HCT116 (cell line): ENCODE results near the gene ADARB2. TPM values are rescaled to one million over a fixed set of nuclear protein-coding genes. Genes with fewer than 3 reads are reported as not detected.

Source experiments
- ATAC-seq: fragments of 200-7000 bp; cut with Tn5 transposase; 2 replicates; pipeline ENCODE4 v1.9.1; 2020; ENCODE audit warnings: mild to moderate bottlenecking, moderate library complexity
- BruUV-seq: library from RNA; stranded (reverse); fragments of 400-500 nt; replicated peaks from 2 replicates; lab custom pipeline; 2021; lab: Mats Ljungman, UMichigan
- CTCF ChIA-PET: fragments of 300-600 bp; sonication (Branson Sonifier 250); formaldehyde crosslinking; loops from one replicate; lab custom pipeline; 2021; ENCODE audit warnings: antibody characterized with exemption; lab: Charles Lee
- POLR2A ChIA-PET: fragments of 300-600, 350-600 bp; sonication (Branson Sonifier 250); formaldehyde crosslinking; loops from one replicate; lab custom pipeline; 2021; ENCODE audit warnings: antibody characterized with exemption; lab: Charles Lee
- RAD21 ChIA-PET, 2 experiments: fragments of 300-600 bp; sonication (Branson Sonifier 250); formaldehyde crosslinking; loops; one replicate each; lab custom pipeline; 2023; ENCODE audit warnings: low total read pairs in 2 of 2; ENCODE audit not compliant: uncharacterized antibody in 2 of 2, unreplicated experiment in 2 of 2, low non-redundant PET in 1 of 2; lab: Charles Lee
- DNase-seq: peaks from one replicate; pipeline ENCODE4 v3.0.0-alpha.2; 2010; ENCODE audit warnings: low read depth, low spot score
- H2AFZ ChIP-seq: fragments of 200-600 bp; shearing (Covaris generic), sonication (generic); 2 replicates; pipeline ENCODE4 v1.6.1; 2017; ENCODE audit warnings: low read depth, mixed run types, mixed read lengths, antibody characterized with exemption, low read length; ENCODE audit not compliant: poor library complexity, severe bottlenecking
- H3K27ac ChIP-seq: 2 replicates; pipeline ENCODE4 v1.5.1; 2012; ENCODE audit warnings: low read depth, low read length
- H3K27me3 ChIP-seq: fragments of 200-600 bp; sonication (generic); 2 replicates; pipeline ENCODE4 v1.6.1; 2016; ENCODE audit warnings: mixed run types, low read length, mixed read lengths; ENCODE audit not compliant: insufficient read depth
- H3K36me3 ChIP-seq, 2 experiments: fragments of 200-500 bp in 1 of 2; fragments of 200-600 bp in 1 of 2; sonication (Bioruptor generic) in 1 of 2; sonication (generic) in 1 of 2; 2 replicates each; pipeline versions ENCODE4 v1.5.1 to v1.6.1; 2014 to 2016; ENCODE audit warnings: low read length in 2 of 2, inconsistent platforms in 1 of 2, mixed read lengths in 1 of 2, mixed run types in 1 of 2; ENCODE audit not compliant: insufficient read depth in 2 of 2, control insufficient read depth in 1 of 2
- H3K4me1 ChIP-seq, 2 experiments: fragments of 200-600 bp in 1 of 2; sonication (generic) in 1 of 2; 2 replicates each; pipeline versions ENCODE4 v1.5.1 to v1.6.1; 2012 to 2017; ENCODE audit warnings: low read length in 2 of 2, inconsistent platforms in 1 of 2, mild to moderate bottlenecking in 1 of 2, mixed read lengths in 1 of 2, mixed run types in 1 of 2, moderate library complexity in 1 of 2; ENCODE audit not compliant: insufficient read depth in 2 of 2, control insufficient read depth in 1 of 2
- H3K4me2 ChIP-seq: fragments of 200-600 bp; sonication (generic); 2 replicates; pipeline ENCODE4 v1.6.1; 2017; ENCODE audit warnings: mixed run types, low read length, mixed read lengths
- H3K4me3 ChIP-seq, 2 experiments: fragments of 200-600 bp in 1 of 2; sonication (generic) in 1 of 2; replicated peaks in 1 of 2; 2 replicates each; pipeline ENCODE4 v1.5.1; 2011 to 2016; ENCODE audit warnings: low read length in 2 of 2, control low read depth in 1 of 2, low read depth in 1 of 2, mild to moderate bottlenecking in 1 of 2, mixed read lengths in 1 of 2, mixed run types in 1 of 2
- H3K79me2 ChIP-seq: fragments of 200-600 bp; sonication (generic); 2 replicates; pipeline ENCODE4 v1.6.1; 2017; ENCODE audit warnings: mild to moderate bottlenecking, mixed run types, low read length, moderate library complexity, mixed read lengths; ENCODE audit not compliant: insufficient read depth
- H3K9ac ChIP-seq: fragments of 200-600 bp; sonication (generic); 2 replicates; pipeline ENCODE4 v1.6.1; 2016; ENCODE audit warnings: low read length, mixed read lengths
- H3K9me2 ChIP-seq: fragments of 200-600 bp; sonication (generic), shearing (Covaris generic); 2 replicates; pipeline ENCODE4 v1.6.1; 2017; ENCODE audit warnings: mixed run types, mild to moderate bottlenecking, moderate library complexity; ENCODE audit not compliant: insufficient read depth
- H3K9me3 ChIP-seq, 2 experiments: fragments of 200-500 bp in 1 of 2; fragments of 200-600 bp in 1 of 2; sonication (Bioruptor generic) in 1 of 2; sonication (generic) in 1 of 2; 2 replicates each; pipeline ENCODE4 v1.6.1; 2014 to 2017; ENCODE audit warnings: low read length in 2 of 2, mixed read lengths in 2 of 2, inconsistent platforms in 1 of 2, low read depth in 1 of 2, mild to moderate bottlenecking in 1 of 2, mixed run types in 1 of 2, moderate library complexity in 1 of 2; ENCODE audit not compliant: control insufficient read depth in 1 of 2, insufficient read depth in 1 of 2
- H4K20me1 ChIP-seq: fragments of 200-600 bp; sonication (generic), shearing (Covaris generic); 2 replicates; pipeline ENCODE4 v1.6.1; 2017; ENCODE audit warnings: mixed run types, mild to moderate bottlenecking, moderate library complexity; ENCODE audit not compliant: insufficient read depth
- EZH2 ChIP-seq: fragments of 200-600 bp; sonication (generic); IDR thresholded peaks from 2 replicates; pipeline ENCODE4 v1.6.1; 2017; ENCODE audit warnings: antibody characterized with exemption, mixed run types
- POLR2A ChIP-seq: IDR thresholded peaks from 2 replicates; pipeline ENCODE4 v1.7.0; 2011; ENCODE audit warnings: borderline replicate concordance; ENCODE audit not compliant: insufficient read depth, insufficient read length; ENCODE audit errors: extremely low read depth
- TCF7L2 ChIP-seq: IDR thresholded peaks from 2 replicates; pipeline ENCODE4 v1.7.0; 2011; ENCODE audit warnings: borderline replicate concordance, inconsistent platforms; ENCODE audit not compliant: insufficient read depth, insufficient read length; ENCODE audit errors: extremely low read depth
- ZNF274 ChIP-seq: fragments of 200-500 bp; sonication (Bioruptor generic); IDR thresholded peaks from 2 replicates; pipeline ENCODE4 v1.6.1; 2014; ENCODE audit warnings: mild to moderate bottlenecking, low read depth, low read length, inconsistent platforms
- intact Hi-C: fragments of 100-400 bp; cut with micrococcal nuclease; formaldehyde crosslinking; loops from 2 replicates; pipeline ENCODE4 v1.10.0; 2022
- total RNA-seq: library from RNA; stranded (reverse); gene quantifications from one replicate; pipeline ENCODE4 v1.2.1, GENCODE V29; 2021; ENCODE audit not compliant: unreplicated experiment

ADARB2 gene
- total RNA-seq, 1 experiment from 2014 or later: not detected

DNA sequence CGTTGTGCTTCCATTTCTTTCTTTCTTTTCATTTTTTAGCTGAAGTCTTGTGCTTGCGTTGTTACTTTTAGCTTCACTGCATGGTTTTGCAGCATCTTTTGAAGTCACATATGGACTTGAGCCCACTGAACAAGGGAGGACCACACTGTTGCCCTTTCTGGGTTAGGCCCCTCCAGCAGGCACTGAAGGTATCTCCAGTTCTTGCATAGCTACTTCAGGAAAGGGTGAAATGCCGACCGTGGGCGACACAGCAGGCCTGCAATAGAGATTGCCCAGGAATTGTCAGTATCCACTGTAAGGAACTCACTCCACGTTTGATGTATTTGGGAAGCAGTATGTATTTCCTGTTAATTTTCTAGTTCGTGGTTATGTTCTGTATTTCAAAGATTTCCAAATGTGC lies 596.1 kb downstream of the ADARB2 start:
- no peaks in the 10 kb centered on the region for H3K36me3 ChIP-seq
- H2AFZ ChIP-seq: no peak overlapping the region
- DNase-seq: no peak
- TF ChIP-seq POLR2A: no peak
- TF ChIP-seq, all 23 proteins: peak for 0
- ChIA-PET RAD21 (interaction anchor here in 1 of 2 experiments (0.8 kb wide), 1 partner anchor 90 kb away, joined by 3 read pairs; no protein-coding TSS in a partner anchor), CTCF (no interaction called here), POLR2A (no interaction called here)
- H3K27me3 ChIP-seq: no peaks in the 10 kb centered on the region
- no peak overlapping the region for H3K4me3 ChIP-seq
- H3K9me2 ChIP-seq: no peaks in the 10 kb centered on the region
- ATAC-seq: no peak
- H3K9ac ChIP-seq: no peak overlapping the region
- intact Hi-C loops: no loop called here
- BruUV-seq: no TSS peak
- H3K4me2 ChIP-seq: no peak overlapping the region
- H3K27ac ChIP-seq: no peak overlapping the region
- no peaks in the 10 kb centered on the region for H3K79me2 ChIP-seq
- no peaks in the 10 kb centered on the region for H4K20me1 ChIP-seq
- peaks cover 0 to 12% of the 10 kb centered on the region in 2 experiments; a peak in 2 of 4 replicates for H3K9me3 ChIP-seq
- H3K4me1 ChIP-seq: no peaks in the 10 kb centered on the region

DNA sequence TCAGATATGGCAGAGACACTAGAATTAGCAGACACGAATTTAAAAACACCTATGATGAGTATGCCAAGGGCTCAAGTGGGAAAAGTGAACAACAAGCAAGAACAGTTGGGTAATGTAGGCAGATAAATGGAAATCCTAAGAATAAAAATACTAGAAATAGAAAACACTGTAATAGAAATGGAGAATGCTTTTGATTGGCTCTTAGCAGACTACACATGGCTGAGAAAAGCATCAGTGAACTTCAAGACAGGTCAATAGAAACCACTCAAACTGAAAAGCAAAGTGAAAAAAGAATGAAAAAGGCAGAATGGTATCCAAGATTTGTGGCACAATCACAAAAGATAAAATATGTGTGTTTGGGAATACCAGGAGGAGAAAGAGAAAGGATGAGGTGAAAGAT lies 598.8 kb downstream of the ADARB2 start:
- Histone ChIP-seq H2AFZ (no peak overlapping the region), H3K36me3 (no peaks in the 10 kb centered on the region), H3K4me2 (no peak overlapping the region), H4K20me1 (no peaks in the 10 kb centered on the region), H3K27me3 (no peaks in the 10 kb centered on the region), H3K9me2 (no peaks in the 10 kb centered on the region), H3K9ac (no peak overlapping the region), H3K4me3 (no peak overlapping the region), H3K4me1 (no peaks in the 10 kb centered on the region), H3K9me3 (no peaks in the 10 kb centered on the region), H3K79me2 (no peaks in the 10 kb centered on the region), H3K27ac (no peak overlapping the region)
- BruUV-seq: no TSS peak
- ChIA-PET CTCF (no interaction called here), POLR2A (no interaction called here), RAD21 (no interaction called here)
- no peak for ATAC-seq
- no peak for TF ChIP-seq TCF7L2
- no peak for TF ChIP-seq EZH2
- no peak for TF ChIP-seq ZNF274
- no peak for DNase-seq
- intact Hi-C loops: no loop called here
